ENCODE results near the gene RAB43.
"Not testable (repeated sequence)": the region's sequence is repeated elsewhere in the genome, so short reads cannot be mapped to it uniquely, and the experiment has no call there.

Gene RAB43

GRCh38 chr3:129121016-129121791 is 400 bp downstream of the RAB43 start:
- DNase-seq: peak in 1 of 2 donors; percentile 66

DNA sequence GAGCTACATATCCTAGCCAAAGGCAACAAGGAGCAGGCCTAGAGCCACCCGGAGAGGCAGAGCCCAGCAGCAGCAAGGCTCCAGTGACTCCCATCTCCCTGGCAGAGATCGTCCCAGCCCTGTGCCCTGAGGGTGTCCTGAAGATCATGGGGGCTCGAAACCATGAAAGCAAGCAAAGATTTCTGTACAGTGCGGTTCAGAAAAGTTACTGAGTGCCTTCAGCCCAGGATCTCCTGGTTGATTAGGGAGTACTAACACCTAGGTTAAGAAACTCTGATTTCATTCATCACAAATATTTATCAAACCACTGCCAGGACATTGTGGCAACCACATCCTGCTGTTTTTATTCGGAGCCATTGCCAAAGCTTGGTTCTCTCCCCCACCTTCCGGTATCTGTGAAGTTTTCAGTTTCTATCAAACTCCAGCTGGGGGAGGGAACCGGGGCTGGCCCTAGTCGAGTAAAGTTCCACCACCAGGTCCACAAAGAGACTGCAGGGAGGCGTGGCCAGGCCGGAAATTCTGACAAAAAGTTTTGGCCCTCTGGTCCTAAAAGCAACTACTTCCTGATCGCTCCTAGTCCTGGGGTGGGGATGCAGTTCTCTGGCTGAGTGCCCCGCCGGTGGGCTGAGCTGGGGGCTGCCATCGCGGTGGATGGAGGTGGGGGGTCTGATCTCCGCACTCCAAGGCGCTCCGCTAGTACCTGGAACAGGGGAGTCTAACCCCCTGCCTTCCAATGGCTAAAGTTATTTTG is 1.2 kb downstream of the RAB43 start:
- DNase-seq: peak; percentile 12 to 24

DNA sequence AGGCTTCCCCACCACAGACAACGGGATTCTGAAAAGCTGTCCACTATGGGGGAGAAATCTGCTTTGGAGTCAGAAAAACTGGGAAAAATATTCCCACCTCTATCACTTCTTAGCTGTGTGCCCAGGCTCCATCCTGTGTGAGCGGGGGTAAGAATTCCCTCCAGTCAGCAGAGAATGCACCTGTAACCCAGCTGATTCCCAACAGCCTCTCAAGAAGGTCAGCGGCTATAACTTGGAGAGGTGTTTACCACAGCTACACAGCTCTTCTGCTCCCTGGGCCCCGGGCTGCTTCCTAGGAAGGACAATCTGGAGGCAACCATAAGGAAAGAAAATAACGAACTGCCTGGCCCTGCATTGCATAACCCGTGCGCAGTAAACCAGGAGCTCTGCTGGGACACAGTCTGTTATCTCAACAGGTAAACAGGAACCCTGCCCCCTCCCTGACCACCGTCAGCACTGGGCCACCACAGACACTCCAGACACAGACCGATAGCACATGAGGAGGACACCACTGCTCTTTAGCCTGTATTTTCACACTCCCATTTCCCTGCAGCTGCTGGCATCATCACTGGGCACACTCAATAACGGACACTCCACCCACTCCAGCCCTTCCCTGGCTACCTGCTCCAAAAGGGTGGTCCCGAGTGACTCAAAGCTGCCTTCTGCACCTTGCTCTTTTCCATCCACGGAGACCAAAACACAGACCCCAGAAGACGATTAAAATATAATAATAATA is 2.1 kb downstream of the RAB43 start:
- DNase-seq: no peak

DNA sequence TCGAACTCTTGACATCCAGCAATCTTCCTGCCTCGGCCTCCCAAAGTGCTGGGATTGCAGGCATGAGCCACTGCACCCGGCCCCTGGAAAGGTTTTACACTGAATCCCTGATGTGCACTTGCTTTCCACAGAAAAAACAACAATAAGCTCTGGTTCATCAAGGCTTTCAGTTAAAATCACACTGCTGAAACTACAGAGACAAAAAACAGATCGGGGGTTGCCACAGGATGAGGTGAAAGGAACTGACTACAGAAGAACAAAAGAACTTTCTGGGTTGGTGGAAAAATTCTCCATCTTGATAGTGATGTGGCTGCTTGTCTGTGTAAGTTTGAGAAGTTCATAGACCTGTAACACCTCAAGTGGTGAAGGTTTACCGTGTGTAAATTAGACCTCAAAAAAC is 2.9 kb downstream of the RAB43 start:
- no peak for DNase-seq

- DNase-seq: no peak
Measured at GRCh38 chr3:129117134-129117533, 4.5 kb downstream of the RAB43 start.

- no peak for DNase-seq
Measured at GRCh38 chr3:129116482-129116946, 5.1 kb downstream of the RAB43 start.

DNA sequence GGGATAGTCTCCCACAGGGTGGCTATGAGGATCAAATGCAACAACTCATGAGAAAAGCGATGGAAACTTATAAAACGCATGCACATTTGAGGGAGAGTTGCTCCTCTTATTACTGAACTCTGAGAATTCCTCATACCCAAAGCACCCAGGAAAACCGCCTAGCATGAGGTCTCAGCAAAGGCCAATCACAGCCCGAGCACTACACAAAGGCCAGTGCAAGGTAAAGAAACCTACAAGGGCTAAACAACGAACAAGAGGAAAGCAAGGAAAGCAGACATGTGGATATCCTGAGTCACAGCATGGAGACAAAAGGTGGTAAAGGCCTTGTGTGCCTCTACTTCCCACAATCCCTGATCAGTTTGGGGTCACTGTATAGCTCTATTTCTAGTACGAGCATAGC is 7.1 kb downstream of the RAB43 start:
- no peak for DNase-seq

GRCh38 chr3:129112308-129113052 is 9.1 kb downstream of the RAB43 start:
- DNase-seq: no peak

DNA sequence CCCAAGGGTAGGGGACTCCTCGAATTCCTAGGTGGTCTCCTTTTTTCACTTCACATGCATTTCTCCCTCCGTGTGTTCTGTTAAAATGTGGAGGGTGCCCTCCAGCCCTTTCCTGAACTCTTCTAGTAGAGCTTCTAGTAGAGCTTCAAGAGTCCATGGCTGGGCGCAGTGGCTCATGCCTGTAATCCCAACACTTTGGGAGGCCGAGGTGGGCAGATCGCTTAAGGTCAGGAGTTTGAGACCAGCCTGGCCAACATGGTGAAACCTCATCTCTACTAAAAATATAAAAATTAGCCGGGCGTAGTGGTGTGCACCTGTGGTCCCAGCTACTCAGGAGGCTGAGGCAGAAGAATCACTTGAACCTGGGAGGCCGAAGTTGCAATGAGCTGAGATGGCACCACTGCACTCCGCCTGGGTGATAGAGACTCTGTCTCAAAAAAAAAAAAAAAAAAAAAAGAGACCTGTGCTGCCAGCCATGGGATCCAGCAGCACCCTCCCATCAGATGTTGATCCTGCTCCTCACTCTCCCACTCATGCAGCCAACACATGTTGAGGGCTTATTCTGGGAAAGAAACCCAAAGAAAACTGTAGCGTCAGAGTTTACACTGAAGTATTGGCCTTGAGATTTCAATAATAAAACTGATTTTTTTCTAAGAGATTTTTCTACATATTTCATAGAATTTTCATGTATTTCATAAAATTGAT is 10.4 kb downstream of the RAB43 start:
- DNase-seq: not testable (repeated sequence)

GRCh38 chr3:129107793-129108192 is 13.8 kb downstream of the RAB43 start:
- no peak for DNase-seq

GRCh38 chr3:129106866-129107565 is 14.6 kb downstream of the RAB43 start:
- DNase-seq: no peak

DNA sequence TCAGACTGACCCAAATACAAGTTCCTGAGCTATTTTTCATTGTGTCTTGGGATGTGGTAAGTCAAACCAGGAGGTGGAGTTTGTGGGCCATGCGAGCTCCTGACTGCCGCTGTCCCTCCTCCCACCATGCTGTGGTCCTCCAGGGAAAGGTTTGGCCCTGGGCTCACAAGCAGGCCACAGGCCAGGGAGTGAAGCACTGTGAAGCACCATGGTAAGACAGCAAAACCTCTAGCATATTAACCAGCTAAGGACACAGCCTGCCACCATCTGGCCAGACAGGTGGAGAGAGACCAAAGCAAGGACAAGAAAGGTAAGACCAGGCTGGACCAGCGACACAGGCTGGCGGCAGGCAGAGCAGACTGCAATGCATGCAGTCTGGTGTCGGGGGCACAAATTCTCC is 15.3 kb downstream of the RAB43 start:
- DNase-seq: no peak

- no peak for DNase-seq
Measured at GRCh38 chr3:129105862-129106261, 15.7 kb downstream of the RAB43 start.

- no peak for DNase-seq
Measured at GRCh38 chr3:129104498-129105079, 17.0 kb downstream of the RAB43 start.

DNA sequence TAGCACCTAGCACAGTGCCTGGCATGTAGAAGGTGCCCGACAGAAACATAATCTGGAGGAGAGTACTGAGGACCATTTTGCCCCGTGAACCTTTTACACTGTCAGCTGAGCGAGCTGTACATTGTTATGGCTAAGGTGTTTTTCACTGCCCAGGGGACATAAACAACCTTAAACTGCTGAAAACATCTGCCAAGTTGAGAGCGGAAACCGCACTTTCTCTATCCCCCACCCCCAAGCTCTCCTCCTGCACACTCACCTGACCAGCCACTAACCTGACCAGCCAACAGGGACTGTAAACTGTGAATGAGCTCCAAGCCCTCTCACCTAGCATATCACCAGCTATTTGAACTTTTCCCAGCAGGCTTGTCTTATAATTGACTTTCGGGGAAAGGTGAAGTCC is 17.6 kb downstream of the RAB43 start:
- DNase-seq: no peak

DNA sequence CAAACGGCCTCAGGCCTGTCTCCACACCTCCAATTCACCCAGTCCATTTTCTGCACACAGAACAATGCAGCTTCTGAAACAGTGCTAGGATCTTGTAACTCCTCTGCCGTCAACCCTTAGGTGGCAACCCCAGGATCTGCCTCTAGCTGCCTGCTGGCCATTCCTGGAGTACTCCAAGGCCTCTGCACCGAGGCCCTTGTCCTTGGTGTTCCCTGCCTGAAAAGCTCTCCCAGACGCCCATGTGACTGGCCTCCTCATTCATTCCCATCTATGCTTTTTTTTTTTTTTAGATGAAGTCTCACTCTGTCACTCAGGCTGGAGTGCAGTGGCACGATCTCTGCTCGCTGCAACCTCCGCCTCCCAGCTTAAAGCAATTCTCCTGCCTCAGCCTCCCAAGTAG is 18.3 kb downstream of the RAB43 start:
- no peak for DNase-seq

DNA sequence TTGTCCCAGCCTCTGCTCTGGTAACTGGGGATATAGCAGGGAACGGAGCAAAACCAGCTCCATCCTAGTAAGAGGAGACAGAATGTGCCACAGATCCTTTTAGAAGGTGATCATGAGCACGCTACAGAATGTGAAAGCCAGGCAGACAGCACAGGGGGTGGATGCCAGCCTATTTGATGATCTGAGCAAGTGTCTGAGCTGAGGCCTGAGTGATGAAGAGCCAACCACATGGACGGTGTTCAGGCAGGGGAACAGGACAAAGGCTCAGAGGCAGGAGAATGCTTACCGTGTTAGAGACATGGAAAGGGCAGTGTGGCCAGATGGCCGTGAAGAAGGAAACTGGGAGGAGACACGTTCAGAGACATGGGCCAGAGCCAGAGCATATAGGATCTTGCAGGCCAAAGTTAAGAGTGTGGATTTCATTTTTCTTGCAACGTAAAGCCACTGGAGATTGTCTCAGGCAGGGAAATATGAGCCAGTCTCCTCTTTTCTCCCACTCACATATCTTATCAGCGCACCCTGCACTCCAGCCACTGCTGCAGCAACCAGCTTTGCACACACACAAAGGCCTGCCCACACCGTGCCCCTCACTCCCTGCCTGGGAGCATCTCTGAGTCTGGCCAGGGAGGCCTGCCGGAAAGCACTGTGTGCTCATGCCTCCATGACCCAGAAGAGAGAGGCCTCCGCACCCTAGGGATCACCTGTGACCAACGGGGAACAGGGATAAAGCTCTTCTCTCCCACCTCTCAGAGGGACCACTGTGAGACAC is 20.1 kb downstream of the RAB43 start:
- no peak for DNase-seq

- no peak for DNase-seq
Measured at GRCh38 chr3:129100274-129100673, 21.3 kb downstream of the RAB43 start.

DNA sequence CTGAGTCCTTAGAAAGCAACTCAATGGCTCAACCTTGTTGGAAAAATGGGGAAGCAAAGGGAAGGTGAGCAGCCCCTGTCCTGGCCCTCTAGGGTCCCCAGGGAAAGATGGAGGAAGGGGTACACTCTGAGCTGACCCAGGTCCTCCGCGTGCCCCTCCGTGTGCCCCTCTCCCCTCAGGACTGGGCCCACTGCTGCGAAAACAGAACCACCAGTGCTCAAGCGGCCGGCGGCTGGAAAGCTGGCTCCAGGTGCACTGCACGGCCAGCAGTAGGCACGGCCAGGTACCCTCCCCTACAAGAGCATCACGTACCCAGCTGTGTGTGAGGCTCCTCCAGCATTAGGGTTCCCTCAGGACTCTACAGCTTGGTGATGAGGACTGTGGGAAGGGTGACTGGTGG is 26.3 kb downstream of the RAB43 start:
- DNase-seq: no peak

- not testable (repeated sequence) for DNase-seq
Measured at GRCh38 chr3:129088312-129088711, 33.3 kb downstream of the RAB43 start.

Measured in hippocampal formation (tissue), 2 donors.